HepG2 (cell line): ENCODE data around the gene YPEL3. TPM values are rescaled to one million over a fixed set of nuclear protein-coding genes. Genes with fewer than 3 reads are reported as not detected.
A peak's percentile ranks its signal among the peaks of the same experiment; 100 is the strongest.

Source experiments
- DDIT3 ChIP-seq: sonication (generic); formaldehyde crosslinking; IDR thresholded peaks from 2 replicates; pipeline ENCODE4 v1.4.0; 2020; ENCODE audit warnings: mild to moderate bottlenecking, missing genetic modification reagents
- DNMT1 ChIP-seq: sonication (generic); formaldehyde crosslinking; IDR thresholded peaks from 2 replicates; pipeline ENCODE4 v1.5.1; 2020; ENCODE audit warnings: mild to moderate bottlenecking, missing genetic modification reagents
- GLI4 ChIP-seq: sonication (generic); formaldehyde crosslinking; IDR thresholded peaks from 2 replicates; pipeline ENCODE4 v1.5.1; 2020; ENCODE audit warnings: missing genetic modification reagents, mild to moderate bottlenecking, moderate library complexity, borderline replicate concordance
- HBP1 ChIP-seq: IDR thresholded peaks from 2 replicates; pipeline ENCODE4 v1.6.1; 2016; ENCODE audit warnings: low read depth, control low read depth
- POGZ ChIP-seq: sonication (generic); formaldehyde crosslinking; IDR thresholded peaks from 2 replicates; pipeline ENCODE4 v1.4.0; 2020; ENCODE audit warnings: mild to moderate bottlenecking, missing genetic modification reagents
- PREB ChIP-seq: sonication (generic); formaldehyde crosslinking; IDR thresholded peaks from 2 replicates; pipeline ENCODE4 v1.4.0; 2020; ENCODE audit warnings: missing genetic modification reagents
- PRMT3 ChIP-seq: sonication (generic); formaldehyde crosslinking; IDR thresholded peaks from 2 replicates; pipeline ENCODE4 v1.8.1; 2022; ENCODE audit warnings: low read depth, mild to moderate bottlenecking, moderate library complexity, missing genetic modification reagents, borderline replicate concordance
- SALL1 ChIP-seq: sonication (generic); formaldehyde crosslinking; IDR thresholded peaks from 2 replicates; pipeline ENCODE4 v1.8.0; 2022; ENCODE audit warnings: mild to moderate bottlenecking, missing genetic modification reagents
- SP2 ChIP-seq: sonication (generic); formaldehyde crosslinking; IDR thresholded peaks from 2 replicates; pipeline ENCODE4 v1.5.1; 2020; ENCODE audit warnings: mild to moderate bottlenecking, missing genetic modification reagents
- THAP7 ChIP-seq: sonication (generic); formaldehyde crosslinking; IDR thresholded peaks from 2 replicates; pipeline ENCODE4 v1.8.1; 2023; ENCODE audit warnings: mild to moderate bottlenecking, missing genetic modification reagents
- ZBTB42 ChIP-seq: sonication (generic); formaldehyde crosslinking; IDR thresholded peaks from 2 replicates; pipeline ENCODE4 v1.5.0; 2020; ENCODE audit warnings: mild to moderate bottlenecking, missing genetic modification reagents
- ZNF264 ChIP-seq: sonication (generic); formaldehyde crosslinking; IDR thresholded peaks from 2 replicates; pipeline ENCODE4 v1.4.0; 2020; ENCODE audit warnings: missing genetic modification reagents
- ZNF3 ChIP-seq: IDR thresholded peaks from 2 replicates; pipeline ENCODE4 v1.7.0; 2017; ENCODE audit warnings: inconsistent platforms
- ZNF878 ChIP-seq: sonication (generic); formaldehyde crosslinking; IDR thresholded peaks from 2 replicates; pipeline ENCODE4 v1.8.1; 2023; ENCODE audit warnings: mild to moderate bottlenecking, missing genetic modification reagents, moderate library complexity
- ZUFSP ChIP-seq: sonication (generic); formaldehyde crosslinking; IDR thresholded peaks from 2 replicates; pipeline ENCODE4 v1.9.0; 2021; ENCODE audit warnings: missing genetic modification reagents, mild to moderate bottlenecking, borderline replicate concordance
- polyA plus RNA-seq, 8 experiments: library from polyadenylated mRNA; depleted of rRNA in 3 of 8; stranded (reverse) in 7 of 8; unstranded in 1 of 8; fragments of >200 nt; fragmentation: Illumina TruSeq in 4 of 8; extraction: Trizol in 4 of 8; gene quantifications; 2 replicates each; pipeline versions ENCODE4 v1.2.1 to v1.2.3, GENCODE V29; 2011 to 2016; ENCODE audit warnings: low read depth in 4 of 8, missing spikeins in 1 of 8, mixed read lengths in 1 of 8; ENCODE audit not compliant: insufficient read depth in 1 of 8
- total RNA-seq, 5 experiments: library from RNA; depleted of rRNA; stranded (reverse); fragments of >200 nt; fragmentation: Illumina TruSeq; extraction: Trizol; gene quantifications; 2 replicates each; pipeline ENCODE4 v1.2.3, GENCODE V29; 2016; ENCODE audit warnings: low read depth in 1 of 5
- TF ChIP-seq, protein P1 (sequence below): sonication (generic); formaldehyde crosslinking; IDR thresholded peaks from 2 replicates; pipeline ENCODE4 v1.5.1; 2020; ENCODE audit warnings: missing genetic modification reagents, mild to moderate bottlenecking, borderline replicate concordance
- TF ChIP-seq, protein P2 (sequence below): fragments of 450-650 bp; IDR thresholded peaks from 2 replicates; pipeline ENCODE4 v1.6.1; 2016

The YPEL3 gene
- total and polyA plus RNA-seq, 2 of the 13 experiments (the other 11 are each of a cell fraction or from before 2014, with no cell fraction given): 5.4 to 47.0 TPM

- TF ChIP-seq, protein P1, sequence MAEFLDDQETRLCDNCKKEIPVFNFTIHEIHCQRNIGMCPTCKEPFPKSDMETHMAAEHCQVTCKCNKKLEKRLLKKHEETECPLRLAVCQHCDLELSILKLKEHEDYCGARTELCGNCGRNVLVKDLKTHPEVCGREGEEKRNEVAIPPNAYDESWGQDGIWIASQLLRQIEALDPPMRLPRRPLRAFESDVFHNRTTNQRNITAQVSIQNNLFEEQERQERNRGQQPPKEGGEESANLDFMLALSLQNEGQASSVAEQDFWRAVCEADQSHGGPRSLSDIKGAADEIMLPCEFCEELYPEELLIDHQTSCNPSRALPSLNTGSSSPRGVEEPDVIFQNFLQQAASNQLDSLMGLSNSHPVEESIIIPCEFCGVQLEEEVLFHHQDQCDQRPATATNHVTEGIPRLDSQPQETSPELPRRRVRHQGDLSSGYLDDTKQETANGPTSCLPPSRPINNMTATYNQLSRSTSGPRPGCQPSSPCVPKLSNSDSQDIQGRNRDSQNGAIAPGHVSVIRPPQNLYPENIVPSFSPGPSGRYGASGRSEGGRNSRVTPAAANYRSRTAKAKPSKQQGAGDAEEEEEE (CRISPR knock-in tag): no peak
- TF ChIP-seq HBP1 (CRISPR knock-in tag) (peak; percentile 52; the same call in 1 of the 2 replicates), THAP7 (no peak), DDIT3 (CRISPR knock-in tag) (no peak), ZUFSP (CRISPR knock-in tag) (no peak), GLI4 (CRISPR knock-in tag) (0 out of 2 replicates have a peak, but pooled peaks have one; percentile 21), DNMT1 (CRISPR knock-in tag) (peak; percentile 89), PRMT3 (CRISPR knock-in tag) (no peak), ZNF3 (CRISPR knock-in tag) (no peak), SALL1 (CRISPR knock-in tag) (peak; percentile 78; the same call in 1 of the 2 replicates), ZNF878 (CRISPR knock-in tag) (no peak), ZBTB42 (no peak), PREB (CRISPR knock-in tag) (no peak), ZNF264 (no peak), SP2 (peak; percentile 60; the same call in 1 of the 2 replicates), POGZ (CRISPR knock-in tag) (peak; percentile 64)
- TF ChIP-seq, protein P2, sequence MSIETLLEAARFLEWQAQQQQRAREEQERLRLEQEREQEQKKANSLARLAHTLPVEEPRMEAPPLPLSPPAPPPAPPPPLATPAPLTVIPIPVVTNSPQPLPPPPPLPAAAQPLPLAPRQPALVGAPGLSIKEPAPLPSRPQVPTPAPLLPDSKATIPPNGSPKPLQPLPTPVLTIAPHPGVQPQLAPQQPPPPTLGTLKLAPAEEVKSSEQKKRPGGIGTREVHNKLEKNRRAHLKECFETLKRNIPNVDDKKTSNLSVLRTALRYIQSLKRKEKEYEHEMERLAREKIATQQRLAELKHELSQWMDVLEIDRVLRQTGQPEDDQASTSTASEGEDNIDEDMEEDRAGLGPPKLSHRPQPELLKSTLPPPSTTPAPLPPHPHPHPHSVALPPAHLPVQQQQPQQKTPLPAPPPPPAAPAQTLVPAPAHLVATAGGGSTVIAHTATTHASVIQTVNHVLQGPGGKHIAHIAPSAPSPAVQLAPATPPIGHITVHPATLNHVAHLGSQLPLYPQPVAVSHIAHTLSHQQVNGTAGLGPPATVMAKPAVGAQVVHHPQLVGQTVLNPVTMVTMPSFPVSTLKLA: no peak
These were observed at the start of gene YPEL3 (continued) for GRCh38 chr16:30096105-30096861.
